IPS-15b (cell line): ENCODE measurements around the gene PIGU.
"Not testable (repeated sequence)": the region's sequence is repeated elsewhere in the genome, so short reads cannot be mapped to it uniquely, and the experiment has no call there.

ENCODE experiments used
- H3K27me3 ChIP-seq: one replicate; pipeline ENCODE4 v1.6.1; 2013; ENCODE audit warnings: low read length; ENCODE audit not compliant: control insufficient read depth, insufficient read depth
- H3K36me3 ChIP-seq: one replicate; pipeline ENCODE4 v1.6.1; 2013; ENCODE audit warnings: low read length; ENCODE audit not compliant: control insufficient read depth, insufficient read depth
- H3K4me1 ChIP-seq: one replicate; pipeline ENCODE4 v1.6.1; 2013; ENCODE audit warnings: mild to moderate bottlenecking, low read length; ENCODE audit not compliant: control insufficient read depth, insufficient read depth
- H3K4me3 ChIP-seq: one replicate; pipeline ENCODE4 v1.5.1; 2013; ENCODE audit warnings: low read depth, low read length
- H3K9ac ChIP-seq: one replicate; pipeline ENCODE4 v1.6.1; 2013; ENCODE audit warnings: low read depth, mild to moderate bottlenecking, low read length
- H3K9me3 ChIP-seq: one replicate; pipeline ENCODE4 v1.6.1; 2013; ENCODE audit warnings: mild to moderate bottlenecking, low read length; ENCODE audit not compliant: control insufficient read depth, insufficient read depth

Gene PIGU

DNA sequence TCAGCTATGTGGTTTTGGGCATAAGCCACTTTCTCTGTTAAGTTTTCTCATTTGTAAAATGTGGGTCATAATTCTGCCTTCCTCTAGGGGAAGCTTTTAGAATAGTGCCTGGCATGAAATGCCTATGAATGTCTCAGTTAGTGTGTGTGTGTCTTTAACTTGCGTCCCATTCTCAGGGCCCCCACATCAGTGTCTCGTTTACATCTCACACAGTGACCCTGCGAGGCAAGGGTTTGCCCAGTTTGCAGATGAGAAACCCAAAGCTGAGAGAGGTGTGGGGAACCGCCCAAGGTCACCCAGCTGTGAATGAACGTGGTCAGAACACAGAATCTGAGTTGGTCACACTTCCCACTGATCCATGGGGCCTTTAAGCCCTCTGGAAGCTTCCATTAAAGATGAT is 146.6 kb downstream of the PIGU start:
- Histone ChIP-seq H3K36me3 (peaks cover 41% of the 10 kb centered on the region), H3K27me3 (no peaks in the 10 kb centered on the region)

DNA sequence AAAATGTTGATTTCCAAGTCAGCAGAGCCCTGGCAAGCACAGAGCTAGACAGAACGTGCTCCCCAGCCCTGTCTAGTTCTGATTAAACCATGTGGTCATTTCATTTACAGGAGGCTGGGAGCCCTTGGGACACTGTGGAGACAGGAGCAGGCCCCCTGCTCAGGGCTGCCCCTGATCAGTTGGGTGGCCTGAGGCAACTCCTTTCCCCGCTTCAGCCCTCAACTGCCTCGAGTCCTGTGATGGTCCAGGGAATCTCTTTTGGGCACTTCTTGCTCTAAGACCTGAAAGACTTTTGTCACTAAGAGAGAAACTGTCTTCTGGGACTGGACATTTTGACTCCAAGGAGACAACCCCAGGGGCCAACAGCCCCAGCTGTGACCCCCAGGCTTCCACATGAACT is 147.2 kb downstream of the PIGU start:
- Histone ChIP-seq H3K4me1 (no peaks in the 10 kb centered on the region), H3K9me3 (no peaks in the 10 kb centered on the region), H3K27me3 (no peaks in the 10 kb centered on the region), H3K4me3 (no peak overlapping the region), H3K9ac (no peak overlapping the region), H3K36me3 (peaks cover 38% of the 10 kb centered on the region)

More for the DNA sequence above, 146.6 kb downstream of the PIGU start:
- H3K9ac ChIP-seq, result no peak overlapping the region
- H3K9me3 ChIP-seq, result no peaks in the 10 kb centered on the region
- no peaks in the 10 kb centered on the region for H3K4me1 ChIP-seq
- H3K4me3 ChIP-seq, result no peak overlapping the region

DNA sequence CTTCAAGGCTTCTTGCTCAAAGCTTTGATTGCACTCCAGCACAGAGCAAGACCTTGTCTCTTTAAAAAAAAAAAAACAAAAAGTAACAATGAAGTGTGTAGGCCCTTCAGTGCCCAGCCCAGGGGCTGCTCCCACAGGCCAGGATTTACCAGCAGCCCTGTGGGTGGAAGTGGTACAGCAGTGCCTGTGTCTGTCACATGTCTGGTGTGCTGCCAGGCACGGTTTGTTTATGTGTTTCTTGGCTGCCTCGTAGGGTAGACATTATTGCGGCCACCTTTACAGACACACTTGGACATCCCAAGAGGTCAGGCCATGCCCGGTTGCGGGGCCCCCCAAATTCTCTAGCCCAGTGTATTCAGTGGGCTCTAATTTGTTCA is 148.0 kb downstream of the PIGU start:
- Histone ChIP-seq H3K4me1 (no peaks in the 10 kb centered on the region), H3K4me3 (no peak overlapping the region), H3K27me3 (no peaks in the 10 kb centered on the region), H3K36me3 (peaks cover 38% of the 10 kb centered on the region), H3K9me3 (no peaks in the 10 kb centered on the region), H3K9ac (no peak overlapping the region)

- H3K4me3 ChIP-seq, result no peak overlapping the region
- no peaks in the 10 kb centered on the region for H3K9me3 ChIP-seq
- H3K27me3 ChIP-seq, result no peaks in the 10 kb centered on the region
- H3K36me3 ChIP-seq, result peaks cover 28% of the 10 kb centered on the region
- H3K9ac ChIP-seq, result no peak overlapping the region
- peaks cover 4% of the 10 kb centered on the region for H3K4me1 ChIP-seq
Observed at GRCh38 chr20:34527016-34527415, 149.9 kb downstream of the PIGU start.

DNA sequence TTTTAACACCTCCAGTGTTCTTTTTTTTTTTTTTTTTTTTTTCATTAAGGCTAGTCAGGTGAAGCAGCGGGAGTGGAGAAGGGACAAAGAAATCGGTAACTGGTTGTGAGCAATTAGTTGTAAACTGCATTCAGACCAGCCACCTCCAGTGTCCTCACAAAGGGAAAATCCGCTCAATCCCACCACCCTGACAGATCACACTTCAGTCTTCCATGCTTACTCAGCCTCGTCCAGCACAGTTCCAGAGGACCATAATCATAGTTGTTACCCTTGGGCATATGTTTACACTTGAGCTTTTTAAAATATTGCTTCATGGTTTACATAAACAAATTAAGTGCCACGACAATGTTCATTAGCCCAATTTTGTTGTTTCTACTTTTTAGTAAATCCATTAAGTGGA is 150.4 kb downstream of the PIGU start:
- Histone ChIP-seq H3K36me3 (peaks cover 28% of the 10 kb centered on the region), H3K9me3 (no peaks in the 10 kb centered on the region), H3K4me3 (no peak overlapping the region), H3K4me1 (peaks cover 4% of the 10 kb centered on the region), H3K9ac (no peak overlapping the region), H3K27me3 (no peaks in the 10 kb centered on the region)

DNA sequence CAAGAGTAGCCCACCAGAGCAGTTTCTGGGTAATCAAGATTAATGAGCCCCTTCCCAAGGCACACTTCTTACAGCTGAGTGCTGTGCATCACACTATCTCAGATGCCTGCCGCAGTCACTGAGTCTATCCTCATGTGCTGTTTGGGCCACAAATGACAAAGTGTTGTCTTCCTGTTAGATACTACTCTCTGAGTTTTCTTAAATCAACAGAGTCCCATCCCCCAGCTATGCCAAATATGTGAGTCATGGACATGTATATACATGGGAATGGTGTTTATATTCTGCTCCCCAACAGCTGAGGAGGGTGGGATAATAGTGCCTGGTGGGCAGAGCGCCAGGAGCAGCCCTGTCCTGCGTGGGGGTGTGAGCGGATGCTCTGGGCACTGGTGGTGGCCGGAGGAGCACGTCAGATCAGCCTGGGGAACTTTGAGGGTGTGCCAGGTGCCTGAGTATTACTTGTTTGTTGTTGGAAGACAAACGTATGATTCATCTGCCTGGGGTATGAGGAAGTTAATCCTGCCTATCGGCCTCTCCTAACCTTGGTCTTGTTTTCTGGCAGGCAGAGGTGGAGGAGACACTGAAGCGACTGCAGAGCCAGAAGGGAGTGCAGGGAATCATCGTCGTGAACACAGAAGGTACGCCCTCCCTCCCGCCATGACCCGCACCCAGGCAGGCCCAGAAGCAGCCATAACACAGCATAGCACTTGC is 151.0 kb downstream of the PIGU start:
- H3K4me3 ChIP-seq, result no peak overlapping the region
- peaks cover 4% of the 10 kb centered on the region for H3K4me1 ChIP-seq
- no peaks in the 10 kb centered on the region for H3K27me3 ChIP-seq
- peaks cover 28% of the 10 kb centered on the region for H3K36me3 ChIP-seq
- H3K9ac ChIP-seq, result no peak overlapping the region
- no peaks in the 10 kb centered on the region for H3K9me3 ChIP-seq

DNA sequence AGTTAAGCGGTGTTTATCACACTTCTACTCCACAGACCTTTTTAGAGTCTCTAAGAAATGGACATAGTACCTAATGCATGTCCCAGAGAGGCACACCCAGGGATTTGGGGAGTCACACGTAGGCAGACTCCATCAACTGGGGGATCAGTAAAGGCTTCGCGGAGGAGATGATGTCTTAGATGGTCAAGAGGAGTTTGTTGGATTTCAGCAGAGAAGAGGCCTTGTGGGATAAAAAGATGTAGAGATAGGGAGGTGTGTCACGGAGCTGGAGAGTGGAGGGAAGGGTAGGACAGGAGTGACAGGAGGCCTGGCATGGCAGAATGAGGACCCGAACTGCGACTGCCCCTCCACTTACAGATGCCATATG is 151.6 kb downstream of the PIGU start:
- Histone ChIP-seq H3K4me1 (peaks cover 4% of the 10 kb centered on the region), H3K9ac (no peak overlapping the region), H3K9me3 (no peaks in the 10 kb centered on the region), H3K27me3 (no peaks in the 10 kb centered on the region), H3K36me3 (peaks cover 23% of the 10 kb centered on the region), H3K4me3 (no peak overlapping the region)

DNA sequence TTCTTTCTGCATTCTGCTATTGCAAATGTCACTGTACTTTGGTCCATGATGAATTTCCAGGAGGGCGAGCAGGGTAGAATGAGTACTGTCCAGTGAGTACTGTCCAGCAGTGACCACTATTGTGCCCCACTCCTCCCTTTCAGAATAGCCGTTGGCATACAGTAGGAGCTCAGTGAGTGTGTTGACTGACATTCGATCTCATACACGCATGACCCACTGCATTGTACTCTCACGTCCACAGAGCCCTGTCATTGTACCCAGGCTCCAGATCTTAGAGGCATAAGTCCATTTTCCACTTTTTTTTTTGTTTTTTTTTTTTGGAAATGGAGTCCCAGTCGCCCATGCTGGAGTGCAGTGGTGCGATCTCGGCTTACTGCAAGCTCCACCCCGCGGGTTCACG is 152.5 kb downstream of the PIGU start:
- H3K4me3 ChIP-seq, result no peak overlapping the region
- peaks cover 4% of the 10 kb centered on the region for H3K4me1 ChIP-seq
- H3K9ac ChIP-seq, result no peak overlapping the region
- H3K36me3 ChIP-seq, result peaks cover 17% of the 10 kb centered on the region
- no peaks in the 10 kb centered on the region for H3K27me3 ChIP-seq
- no peaks in the 10 kb centered on the region for H3K9me3 ChIP-seq

DNA sequence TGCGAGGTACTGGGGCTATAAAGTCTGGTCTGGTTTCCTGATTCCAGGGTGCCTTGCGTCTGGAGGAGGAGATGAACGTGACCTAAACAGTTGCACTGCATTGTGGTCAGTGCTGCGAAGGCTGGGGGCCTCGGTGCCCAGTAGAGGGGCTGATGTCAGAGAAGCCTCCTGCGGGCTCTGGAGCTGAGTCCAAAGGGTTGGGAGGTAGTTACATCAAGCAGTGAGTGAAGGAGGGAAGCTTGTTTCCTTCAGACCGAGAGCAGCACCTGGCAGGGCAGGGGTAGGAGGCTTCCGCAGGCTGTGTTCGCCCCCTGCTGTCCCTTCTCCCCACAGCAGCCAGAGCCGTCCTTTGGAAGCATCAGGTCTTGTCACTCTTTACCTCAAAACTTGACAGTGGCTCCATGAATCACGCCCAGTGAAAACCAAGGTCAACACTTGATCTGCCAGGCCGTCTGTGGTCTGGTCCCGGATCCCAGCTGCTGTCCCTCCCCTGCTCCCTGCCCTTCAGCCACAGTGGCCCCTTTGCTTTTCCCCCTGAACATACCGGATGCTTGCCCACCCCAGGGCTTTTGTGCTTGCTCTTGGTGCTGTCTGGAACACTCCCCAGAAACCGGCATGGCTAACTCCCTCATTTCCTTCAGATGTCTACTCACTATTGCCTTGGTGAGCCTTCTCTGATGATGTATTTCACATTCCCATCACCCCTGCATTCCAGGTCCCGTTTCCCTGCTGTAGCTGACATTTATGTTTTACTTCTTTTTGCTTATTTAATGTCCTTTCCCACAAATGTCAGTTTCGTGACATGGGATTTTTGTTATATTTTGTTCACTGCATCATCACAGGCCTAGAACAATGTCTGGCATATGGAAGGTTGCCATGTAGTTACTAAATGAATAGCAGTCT is 153.7 kb downstream of the PIGU start:
- no peaks in the 10 kb centered on the region for H3K27me3 ChIP-seq
- H3K4me3 ChIP-seq, result no peak overlapping the region
- peaks cover 10% of the 10 kb centered on the region for H3K36me3 ChIP-seq
- peaks cover 4% of the 10 kb centered on the region for H3K4me1 ChIP-seq
- no peaks in the 10 kb centered on the region for H3K9me3 ChIP-seq
- H3K9ac ChIP-seq, result no peak overlapping the region

GRCh38 chr20:34519841-34520240 is 157.1 kb downstream of the PIGU start:
- not testable (repeated sequence) for H3K9me3 ChIP-seq, H3K27me3 ChIP-seq, H3K4me3 ChIP-seq, H3K9ac ChIP-seq, H3K36me3 ChIP-seq, H3K4me1 ChIP-seq

- H3K4me1 ChIP-seq, H3K9me3 ChIP-seq, H3K36me3 ChIP-seq, H3K27me3 ChIP-seq, H3K4me3 ChIP-seq, H3K9ac ChIP-seq: not testable (repeated sequence)
Observed at GRCh38 chr20:34518863-34519262, 158.0 kb downstream of the PIGU start.

- Histone ChIP-seq H3K9ac (no peak overlapping the region), H3K36me3 (peaks cover 4% of the 10 kb centered on the region), H3K9me3 (no peaks in the 10 kb centered on the region), H3K4me1 (no peaks in the 10 kb centered on the region), H3K4me3 (peak overlapping the region; percentile 94), H3K27me3 (no peaks in the 10 kb centered on the region)
Observed at GRCh38 chr20:34517114-34517505, 159.8 kb downstream of the PIGU start.
